ENCODE measurements around the gene ZNF234.

DNA sequence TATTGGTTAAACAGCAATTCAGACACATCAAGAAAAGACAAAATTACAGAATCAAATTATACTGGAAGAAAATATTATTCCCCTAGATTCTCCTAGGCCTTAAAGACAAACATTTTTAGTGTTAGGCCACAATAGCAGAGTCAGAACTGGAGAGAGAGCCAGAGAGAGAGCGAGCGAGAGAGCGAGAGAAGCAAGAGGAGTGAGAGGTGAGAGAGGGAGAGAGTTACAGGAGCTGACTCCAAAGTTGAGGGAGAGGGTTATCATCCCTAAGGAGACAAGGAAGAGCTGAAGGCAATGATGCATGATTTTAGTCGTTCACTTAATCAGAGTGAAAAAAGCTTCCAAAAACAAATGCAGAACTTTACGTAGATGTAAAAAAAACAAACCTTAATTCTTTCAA is 50.8 kb downstream of the ZNF234 start:
- TF ChIP-seq, protein P1, sequence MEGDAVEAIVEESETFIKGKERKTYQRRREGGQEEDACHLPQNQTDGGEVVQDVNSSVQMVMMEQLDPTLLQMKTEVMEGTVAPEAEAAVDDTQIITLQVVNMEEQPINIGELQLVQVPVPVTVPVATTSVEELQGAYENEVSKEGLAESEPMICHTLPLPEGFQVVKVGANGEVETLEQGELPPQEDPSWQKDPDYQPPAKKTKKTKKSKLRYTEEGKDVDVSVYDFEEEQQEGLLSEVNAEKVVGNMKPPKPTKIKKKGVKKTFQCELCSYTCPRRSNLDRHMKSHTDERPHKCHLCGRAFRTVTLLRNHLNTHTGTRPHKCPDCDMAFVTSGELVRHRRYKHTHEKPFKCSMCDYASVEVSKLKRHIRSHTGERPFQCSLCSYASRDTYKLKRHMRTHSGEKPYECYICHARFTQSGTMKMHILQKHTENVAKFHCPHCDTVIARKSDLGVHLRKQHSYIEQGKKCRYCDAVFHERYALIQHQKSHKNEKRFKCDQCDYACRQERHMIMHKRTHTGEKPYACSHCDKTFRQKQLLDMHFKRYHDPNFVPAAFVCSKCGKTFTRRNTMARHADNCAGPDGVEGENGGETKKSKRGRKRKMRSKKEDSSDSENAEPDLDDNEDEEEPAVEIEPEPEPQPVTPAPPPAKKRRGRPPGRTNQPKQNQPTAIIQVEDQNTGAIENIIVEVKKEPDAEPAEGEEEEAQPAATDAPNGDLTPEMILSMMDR (IDR thresholded peaks at IDR 0.05): no peak
- TF ChIP-seq POLR2A (IDR thresholded peaks at IDR 0.05): no peak
